H9 (cell line): ENCODE measurements around the gene TMEM82. TPM values are rescaled to one million over a fixed set of nuclear protein-coding genes. Genes with fewer than 3 reads are reported as not detected.

ENCODE experiments used
- DNase-seq: peaks from one replicate; pipeline ENCODE4 v3.0.0-alpha.2; 2017
- H2AFZ ChIP-seq: one replicate; pipeline ENCODE4 v1.6.1; 2013; ENCODE audit warnings: mild to moderate bottlenecking, low read length, control low read depth, moderate library complexity
- H2AK5ac ChIP-seq: 2 replicates; pipeline ENCODE4 v1.6.1; 2013; ENCODE audit warnings: low read length, control low read depth, mixed read lengths; ENCODE audit not compliant: insufficient read length
- H2BK120ac ChIP-seq: one replicate; pipeline ENCODE4 v1.6.1; 2013; ENCODE audit warnings: low read depth, mild to moderate bottlenecking, low read length, control low read depth, inconsistent platforms; ENCODE audit not compliant: poor library complexity, severe bottlenecking
- H2BK12ac ChIP-seq: 2 replicates; pipeline ENCODE4 v1.6.1; 2013; ENCODE audit warnings: low read length, control low read depth, mixed read lengths, low read depth; ENCODE audit not compliant: insufficient read length
- H2BK15ac ChIP-seq: 2 replicates; pipeline ENCODE4 v1.6.1; 2013; ENCODE audit warnings: low read depth, low read length, control low read depth
- H2BK20ac ChIP-seq: one replicate; pipeline ENCODE4 v1.6.1; 2013; ENCODE audit warnings: low read depth, mild to moderate bottlenecking, low read length, control low read depth, inconsistent platforms; ENCODE audit not compliant: poor library complexity, severe bottlenecking
- H2BK5ac ChIP-seq: 2 replicates; pipeline ENCODE4 v1.6.1; 2013; ENCODE audit warnings: low read length, control low read depth, mixed read lengths; ENCODE audit not compliant: insufficient read length
- H3K14ac ChIP-seq: 2 replicates; pipeline ENCODE4 v1.6.1; 2013; ENCODE audit warnings: low read length, control low read depth; ENCODE audit not compliant: insufficient read depth
- H3K18ac ChIP-seq: 2 replicates; pipeline ENCODE4 v1.6.1; 2013; ENCODE audit warnings: low read depth, mild to moderate bottlenecking, mixed read lengths, low read length, control low read depth; ENCODE audit not compliant: insufficient read length
- H3K23ac ChIP-seq: 2 replicates; pipeline ENCODE4 v1.6.1; 2013; ENCODE audit warnings: low read length, control low read depth, mixed read lengths, low read depth; ENCODE audit not compliant: insufficient read length
- H3K23me2 ChIP-seq: 2 replicates; pipeline ENCODE4 v1.6.1; 2013; ENCODE audit warnings: low read depth, mild to moderate bottlenecking, mixed read lengths, low read length, control low read depth; ENCODE audit not compliant: insufficient read length, poor library complexity, severe bottlenecking
- H3K27ac ChIP-seq: 2 replicates; pipeline ENCODE4 v1.5.1; 2013; ENCODE audit warnings: low read length, control low read depth, mixed read lengths, low read depth; ENCODE audit not compliant: insufficient read length
- H3K27me3 ChIP-seq: 2 replicates; pipeline ENCODE4 v1.6.1; 2013; ENCODE audit warnings: low read length, control low read depth, inconsistent platforms; ENCODE audit not compliant: insufficient read depth
- H3K4ac ChIP-seq: 2 replicates; pipeline ENCODE4 v1.6.1; 2013; ENCODE audit warnings: low read depth, mild to moderate bottlenecking, control low read depth, inconsistent platforms, low read length, moderate library complexity
- H3K4me1 ChIP-seq: 2 replicates; pipeline ENCODE4 v1.6.1; 2013; ENCODE audit warnings: low read length, control low read depth, inconsistent platforms; ENCODE audit not compliant: insufficient read depth
- H3K4me2 ChIP-seq: 2 replicates; pipeline ENCODE4 v1.6.1; 2013; ENCODE audit warnings: low read length, control low read depth, mixed read lengths; ENCODE audit not compliant: insufficient read length, insufficient read depth
- H3K56ac ChIP-seq: 2 replicates; pipeline ENCODE4 v1.6.1; 2013; ENCODE audit warnings: low read depth, mild to moderate bottlenecking, mixed read lengths, low read length, control low read depth; ENCODE audit not compliant: insufficient read length
- H3K79me1 ChIP-seq: 2 replicates; pipeline ENCODE4 v1.6.1; 2013; ENCODE audit warnings: low read depth, mild to moderate bottlenecking, moderate library complexity, low read length, control low read depth, inconsistent platforms; ENCODE audit not compliant: insufficient read depth, poor library complexity, severe bottlenecking
- H3K79me2 ChIP-seq: 2 replicates; pipeline ENCODE4 v1.6.1; 2013; ENCODE audit warnings: low read length, control low read depth, inconsistent platforms; ENCODE audit not compliant: insufficient read depth
- H3K9ac ChIP-seq: 2 replicates; pipeline ENCODE4 v1.6.1; 2013; ENCODE audit warnings: low read length, control low read depth, mixed read lengths; ENCODE audit not compliant: insufficient read length; ENCODE audit errors: extremely low read depth
- H3K9me3 ChIP-seq: one replicate; pipeline ENCODE4 v1.6.1; 2013; ENCODE audit warnings: low read depth, low read length, inconsistent platforms; ENCODE audit not compliant: control insufficient read depth
- H3T11ph ChIP-seq: one replicate; pipeline ENCODE4 v1.6.1; 2013; ENCODE audit warnings: mild to moderate bottlenecking, low read length, control low read depth, inconsistent platforms
- H4K20me1 ChIP-seq: one replicate; pipeline ENCODE4 v1.6.1; 2013; ENCODE audit not compliant: control insufficient read depth, insufficient read length, insufficient read depth
- H4K5ac ChIP-seq: 2 replicates; pipeline ENCODE4 v1.6.1; 2013; ENCODE audit warnings: low read depth, mild to moderate bottlenecking, mixed read lengths, low read length, control low read depth; ENCODE audit not compliant: insufficient read length
- H4K8ac ChIP-seq: replicated peaks from 2 replicates; pipeline ENCODE4 v1.6.1; 2013; ENCODE audit warnings: low read length, control low read depth, mixed read lengths, low read depth; ENCODE audit not compliant: insufficient read length
- H4K91ac ChIP-seq: 2 replicates; pipeline ENCODE4 v1.6.1; 2013; ENCODE audit warnings: low read depth, mild to moderate bottlenecking, moderate library complexity, mixed read lengths, low read length, control low read depth; ENCODE audit not compliant: insufficient read length
- H3K27ac Mint-ChIP-seq, 3 experiments: 2 replicates in 2 of 3; 3 replicates in 1 of 3; pipeline ENCODE4 v1.8.0; 2020 to 2021; ENCODE audit warnings: mixed read lengths in 3 of 3, mild to moderate bottlenecking in 1 of 3, moderate library complexity in 1 of 3
- H3K27me3 Mint-ChIP-seq: 2 replicates; pipeline ENCODE4 v1.8.0; 2021; ENCODE audit warnings: low read depth, mild to moderate bottlenecking, moderate library complexity, mixed read lengths
- H3K36me3 Mint-ChIP-seq, 3 experiments: 2 replicates in 2 of 3; 3 replicates in 1 of 3; pipeline ENCODE4 v1.8.0; 2020 to 2021; ENCODE audit warnings: low read depth in 3 of 3, mixed read lengths in 3 of 3; ENCODE audit not compliant: insufficient read depth in 1 of 3
- H3K4me1 Mint-ChIP-seq, 2 experiments: 2 replicates each; pipeline ENCODE4 v1.8.0; 2020; ENCODE audit warnings: mixed read lengths in 2 of 2
- H3K4me3 Mint-ChIP-seq, 2 experiments: 2 replicates in 1 of 2; 3 replicates in 1 of 2; pipeline ENCODE4 v1.8.0; 2020 to 2021; ENCODE audit warnings: mild to moderate bottlenecking in 2 of 2, mixed read lengths in 2 of 2, moderate library complexity in 1 of 2
- H3K9me3 Mint-ChIP-seq, 2 experiments: 2 replicates in 1 of 2; 3 replicates in 1 of 2; pipeline ENCODE4 v1.8.0; 2020; ENCODE audit warnings: mild to moderate bottlenecking in 2 of 2, mixed read lengths in 2 of 2, moderate library complexity in 1 of 2
- WGBS: extraction: QIAGEN DNeasy Blood & Tissue Kit; methylation state at CpG from one replicate; pipeline ENCODE4 v1.1.7; 2013; ENCODE audit warnings: missing lambda C conversion rate, low lambda C conversion rate, mixed read lengths; ENCODE audit not compliant: insufficient read length; ENCODE audit errors: extremely low coverage; 5-methylcytosine and 5-hydroxymethylcytosine counted together
- total RNA-seq: library from RNA; stranded (reverse); gene quantifications from 2 replicates; pipeline ENCODE4 v1.2.1, GENCODE V29; 2021
- TF ChIP-seq, protein P1 (sequence below): fragments of 200-600 bp; sonication (generic); conservative IDR thresholded peaks from 3 replicates; pipeline ENCODE4 v1.8.0; 2021; ENCODE audit warnings: antibody characterized with exemption, mild to moderate bottlenecking

The TMEM82 gene
- total RNA-seq, 1 experiment from 2014 or later = 1.4 TPM

DNA sequence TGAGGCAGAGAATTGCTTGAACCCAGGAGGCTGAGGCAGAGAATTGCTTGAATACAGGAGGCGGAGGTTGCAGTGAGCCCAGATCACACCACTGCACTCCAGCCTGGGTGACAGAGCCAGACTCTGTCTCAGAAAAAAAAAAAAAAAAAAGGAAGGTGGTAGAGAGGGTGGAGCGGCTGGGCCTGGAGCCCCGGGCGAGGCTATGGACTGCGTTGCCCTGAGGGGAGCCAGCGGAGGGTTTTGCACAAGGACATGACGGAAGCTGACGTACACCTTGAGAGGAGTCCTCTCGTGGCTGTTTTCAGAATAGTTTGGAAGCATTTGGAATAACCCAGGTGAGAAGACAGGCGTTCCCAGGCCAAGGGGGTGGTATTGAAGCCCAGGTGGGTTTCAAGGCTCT lies 9.4 kb downstream of the TMEM82 start:
- Histone ChIP-seq H2BK120ac (no peak overlapping the region), H3K18ac (no peak overlapping the region), H4K91ac (no peak overlapping the region), H3K9me3 (no peaks in the 10 kb centered on the region), H3K79me2 (no peaks in the 10 kb centered on the region), H2BK12ac (no peak overlapping the region), H3K23ac (no peak overlapping the region), H2BK15ac (no peak overlapping the region), H3K27me3 (no peaks in the 10 kb centered on the region), H3K4ac (no peak overlapping the region), H3K14ac (no peak overlapping the region), H4K5ac (no peak overlapping the region), H3K4me1 (peaks cover 8% of the 10 kb centered on the region; the same call in 1 of the 2 replicates), H3K23me2 (no peaks in the 10 kb centered on the region), H2AFZ (no peak overlapping the region), H3K79me1 (no peaks in the 10 kb centered on the region), H2AK5ac (no peak overlapping the region), H3K56ac (no peak overlapping the region), H3K9ac (no peak overlapping the region), H2BK20ac (no peak overlapping the region), H4K8ac (no peak overlapping the region), H3K27ac (no peak overlapping the region), H3K4me2 (no peak overlapping the region), H3T11ph (no peak overlapping the region), H2BK5ac (no peak overlapping the region), H4K20me1 (no peaks in the 10 kb centered on the region)
- Mint-ChIP-seq H3K4me1 (peaks cover 18 to 19% of the 10 kb centered on the region in 2 experiments), H3K4me3 (no peak overlapping the region; a peak in 1 of 5 replicates), H3K27me3 (peaks cover 18% of the 10 kb centered on the region), H3K27ac (no peak overlapping the region), H3K36me3 (peaks cover 0 to 2% (median 0%) of the 10 kb centered on the region in 3 experiments; a peak in 2 of 7 replicates), H3K9me3 (no peaks in the 10 kb centered on the region)
- WGBS = no CpG with 5 or more reads among the region's 10 CpGs
- DNase-seq = no peak
- TF ChIP-seq, protein P1, sequence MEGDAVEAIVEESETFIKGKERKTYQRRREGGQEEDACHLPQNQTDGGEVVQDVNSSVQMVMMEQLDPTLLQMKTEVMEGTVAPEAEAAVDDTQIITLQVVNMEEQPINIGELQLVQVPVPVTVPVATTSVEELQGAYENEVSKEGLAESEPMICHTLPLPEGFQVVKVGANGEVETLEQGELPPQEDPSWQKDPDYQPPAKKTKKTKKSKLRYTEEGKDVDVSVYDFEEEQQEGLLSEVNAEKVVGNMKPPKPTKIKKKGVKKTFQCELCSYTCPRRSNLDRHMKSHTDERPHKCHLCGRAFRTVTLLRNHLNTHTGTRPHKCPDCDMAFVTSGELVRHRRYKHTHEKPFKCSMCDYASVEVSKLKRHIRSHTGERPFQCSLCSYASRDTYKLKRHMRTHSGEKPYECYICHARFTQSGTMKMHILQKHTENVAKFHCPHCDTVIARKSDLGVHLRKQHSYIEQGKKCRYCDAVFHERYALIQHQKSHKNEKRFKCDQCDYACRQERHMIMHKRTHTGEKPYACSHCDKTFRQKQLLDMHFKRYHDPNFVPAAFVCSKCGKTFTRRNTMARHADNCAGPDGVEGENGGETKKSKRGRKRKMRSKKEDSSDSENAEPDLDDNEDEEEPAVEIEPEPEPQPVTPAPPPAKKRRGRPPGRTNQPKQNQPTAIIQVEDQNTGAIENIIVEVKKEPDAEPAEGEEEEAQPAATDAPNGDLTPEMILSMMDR = no peak
